NCI-H82 treated with DMSO at 0.1 percent for 48 hours (cell line): ENCODE results near the gene ARL6IP4.

Source experiments
- DNase-seq: peaks from one replicate; lab custom pipeline; 2025; ENCODE audit not compliant: unreplicated experiment; lab: John Stamatoyannopoulos, UW

ARL6IP4 gene

GRCh38 chr12:122958198-122958888, 22.1 kb upstream of the ARL6IP4 start:
- DNase-seq: no peak

GRCh38 chr12:122959566-122960192, 20.8 kb upstream of the ARL6IP4 start:
- no peak for DNase-seq

DNA sequence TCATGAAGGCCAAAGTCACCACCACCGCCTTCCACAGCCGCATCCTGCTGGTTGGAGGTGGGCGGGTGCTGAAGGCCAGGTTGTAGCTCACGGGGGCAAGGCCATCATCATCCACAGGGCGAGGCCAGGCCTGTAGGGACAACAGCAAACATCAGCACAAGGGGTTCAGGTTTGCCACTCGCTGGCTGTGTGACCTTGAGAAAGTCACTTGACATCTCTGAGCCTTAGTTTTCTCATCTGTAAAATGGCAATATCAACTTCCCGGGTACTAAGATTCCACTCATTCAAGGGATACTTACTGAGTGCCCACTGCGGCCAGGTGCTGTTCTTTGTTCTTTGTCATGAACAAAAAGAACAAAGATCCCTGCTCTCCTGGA, 20.3 kb upstream of the ARL6IP4 start:
- no peak for DNase-seq

DNA sequence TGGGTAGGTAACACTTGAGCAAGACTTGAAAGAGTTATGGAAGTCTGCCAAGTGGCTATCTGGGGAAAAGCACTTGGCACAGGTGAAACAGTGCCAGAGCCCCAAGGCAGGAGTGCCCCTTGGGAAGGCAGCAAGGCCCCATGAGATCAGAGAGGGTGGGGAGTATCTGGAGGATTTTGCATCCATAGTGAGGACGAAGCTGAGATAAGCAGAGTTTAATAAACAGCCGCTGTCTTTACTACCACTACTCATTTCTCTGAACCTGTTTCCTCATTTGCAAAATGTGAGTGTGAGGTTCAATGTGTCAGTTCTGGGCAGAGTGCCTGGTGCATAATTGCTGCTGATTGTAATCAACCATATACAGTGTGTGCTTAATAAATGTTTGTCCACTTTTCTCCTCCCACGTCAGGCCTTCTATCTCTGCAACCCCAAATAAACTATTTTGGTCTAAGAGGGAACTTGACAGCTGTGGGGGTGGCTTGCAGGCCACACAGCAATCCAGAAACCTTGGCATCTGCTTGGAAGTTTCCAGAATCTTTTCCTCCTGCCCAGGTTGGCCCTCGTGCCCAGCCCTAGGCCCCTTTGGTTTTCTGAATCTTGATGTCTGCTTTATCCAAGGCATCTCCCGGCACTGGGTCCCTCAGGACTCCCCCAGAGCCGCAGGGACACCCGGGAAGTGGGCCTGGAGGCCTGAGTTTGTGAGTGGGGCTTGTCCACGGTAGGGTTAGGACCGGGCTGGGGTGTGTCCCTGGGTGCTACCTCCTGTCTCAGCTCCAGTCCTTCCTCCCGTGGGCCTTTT, 18.8 kb upstream of the ARL6IP4 start:
- no peak for DNase-seq

DNA sequence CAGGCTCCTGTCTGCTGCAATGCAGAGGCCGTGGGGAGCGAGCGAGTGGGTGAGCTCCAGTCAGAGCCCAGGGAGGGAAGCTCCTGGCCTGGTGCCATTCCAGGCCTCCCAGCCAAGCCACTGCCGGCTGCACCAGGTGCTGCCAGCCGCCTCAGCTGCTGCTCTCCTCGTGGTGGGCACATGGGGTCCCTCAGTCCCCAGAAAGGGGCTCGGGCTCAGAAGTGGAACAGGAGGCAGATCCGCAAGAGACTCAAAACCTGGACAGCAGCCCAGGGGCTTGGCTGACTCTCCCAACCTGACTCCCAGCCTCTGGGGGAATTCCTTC, 16.6 kb upstream of the ARL6IP4 start:
- DNase-seq: no peak

- DNase-seq: no peak
Measured at GRCh38 chr12:122964439-122965257, 15.8 kb upstream of the ARL6IP4 start.

- no peak for DNase-seq
Measured at GRCh38 chr12:122965321-122965751, 15.1 kb upstream of the ARL6IP4 start.

DNA sequence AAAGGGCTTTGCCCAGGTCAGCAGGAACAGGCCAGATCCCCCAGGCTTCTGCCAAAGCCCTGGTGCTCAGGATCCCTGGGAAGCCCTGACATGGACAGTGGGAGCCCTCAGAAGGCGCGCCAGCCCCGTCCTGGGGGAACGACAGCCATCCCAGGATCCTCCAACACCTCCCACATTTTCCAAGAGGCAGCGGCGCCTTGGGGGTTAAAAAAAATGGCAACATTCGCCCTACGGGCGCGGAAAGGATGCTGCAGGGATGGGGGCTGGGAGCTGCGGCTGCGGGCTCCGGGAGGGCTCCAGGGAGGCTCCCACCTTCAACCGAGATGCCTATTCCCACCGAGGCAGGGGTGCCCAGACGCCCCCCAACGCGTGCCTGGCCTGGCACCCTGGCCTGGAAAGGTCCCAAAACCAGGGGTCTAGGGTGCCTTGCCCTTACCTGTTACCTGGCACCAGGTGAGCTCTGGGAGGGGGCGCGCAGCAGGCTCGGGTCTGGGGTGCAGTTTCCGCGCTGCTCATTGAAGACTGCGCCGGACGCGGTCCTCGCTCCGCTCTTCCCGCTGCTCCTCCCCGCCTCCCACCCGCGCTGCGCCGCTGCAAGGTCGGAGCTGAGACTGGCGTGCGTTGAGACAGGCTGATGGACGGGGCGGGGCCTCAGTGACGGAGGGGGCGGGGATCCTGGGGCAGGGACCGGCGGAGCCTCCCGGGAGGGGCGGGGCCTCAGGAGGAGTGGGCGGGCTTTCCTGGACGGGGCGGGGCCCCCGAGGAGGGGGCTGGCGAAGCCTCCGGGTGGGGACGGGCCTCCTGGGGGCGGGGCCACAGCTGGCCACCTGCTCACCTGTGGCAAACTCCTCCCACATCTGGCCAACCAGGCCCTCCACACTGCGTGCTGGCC, 14.4 kb upstream of the ARL6IP4 start, which contains the start of gene ABCB9:
TSS of gene ABCB9 (minus strand) at position 613 of the 892 bp plus-strand sequence. CDS start 6,228 bp downstream, outside the sequence.
- peak; percentile 83 for DNase-seq

- no peak for DNase-seq
Measured at GRCh38 chr12:122966743-122967550, 13.5 kb upstream of the ARL6IP4 start.

GRCh38 chr12:122968104-122968503, 12.4 kb upstream of the ARL6IP4 start:
- DNase-seq: no peak

DNA sequence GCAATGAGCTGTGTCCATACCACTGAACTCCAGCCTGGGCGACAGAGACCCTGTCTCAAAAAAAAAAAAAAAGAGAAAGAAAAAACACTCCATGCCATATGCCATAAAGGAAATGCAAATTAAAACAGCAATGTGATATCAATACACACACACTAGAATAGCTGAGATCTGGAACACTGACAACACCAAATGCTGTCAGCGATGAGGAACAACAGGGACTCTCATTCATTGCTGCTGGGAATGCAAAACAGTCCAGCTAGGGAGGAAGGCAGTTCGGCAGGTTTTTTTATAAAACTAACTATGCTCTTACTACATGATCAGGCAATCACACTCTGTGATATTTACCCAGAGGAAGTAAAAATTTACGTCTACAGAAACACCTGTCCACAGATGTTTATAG, 10.8 kb upstream of the ARL6IP4 start:
- DNase-seq: no peak

- DNase-seq: peak; percentile 97
Measured at GRCh38 chr12:122974274-122974891, 6.1 kb upstream of the ARL6IP4 start.

- DNase-seq: peak; percentile 72
Measured at GRCh38 chr12:122974892-122975789, 5.3 kb upstream of the ARL6IP4 start, which contains the start of gene OGFOD2. TSS of gene OGFOD2 (plus strand) at chr12:122975244. CDS start at chr12:122975252, 8 bp downstream.

DNA sequence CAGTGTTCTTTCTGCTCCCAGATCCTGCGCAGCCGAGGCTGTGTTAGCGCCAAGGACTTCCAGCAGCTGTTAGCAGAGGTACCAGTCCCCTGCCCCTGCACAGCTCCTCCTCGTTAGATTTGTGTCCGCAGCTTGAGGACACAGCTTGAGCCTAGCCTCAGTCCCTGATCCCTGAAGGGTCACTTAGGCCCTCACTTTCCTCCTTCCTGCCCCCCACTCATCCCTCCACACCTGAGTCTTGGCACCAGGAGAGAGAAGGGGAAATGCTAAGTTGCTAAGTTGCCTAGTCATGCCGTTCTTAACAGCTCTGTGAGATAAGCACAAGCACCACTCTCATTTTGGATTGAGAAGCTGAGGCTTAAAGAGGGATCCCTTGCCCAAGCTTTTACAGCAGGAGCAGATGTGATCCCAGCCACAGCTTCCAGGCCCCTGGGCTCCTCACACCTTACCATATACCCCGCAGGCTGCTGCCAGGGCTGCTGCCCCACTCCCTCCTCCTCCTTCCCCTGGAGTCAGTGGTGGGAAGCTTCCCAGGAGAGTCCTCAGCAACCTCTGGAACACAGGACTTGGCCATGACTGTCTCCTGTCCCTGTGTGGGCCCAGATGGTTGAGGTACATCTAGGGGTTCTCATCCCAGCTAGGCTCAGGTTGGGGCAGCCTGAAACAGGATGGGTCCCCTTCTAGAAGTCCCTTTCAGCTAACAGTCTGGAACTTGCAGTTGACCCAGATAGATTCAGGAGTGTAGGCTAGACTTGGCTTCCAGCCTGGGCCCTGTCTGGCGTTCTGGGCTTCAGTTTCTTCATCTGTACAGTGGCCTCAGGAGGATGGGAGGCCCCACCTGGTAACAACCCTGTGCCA, 4.5 kb upstream of the ARL6IP4 start:
- no peak for DNase-seq

DNA sequence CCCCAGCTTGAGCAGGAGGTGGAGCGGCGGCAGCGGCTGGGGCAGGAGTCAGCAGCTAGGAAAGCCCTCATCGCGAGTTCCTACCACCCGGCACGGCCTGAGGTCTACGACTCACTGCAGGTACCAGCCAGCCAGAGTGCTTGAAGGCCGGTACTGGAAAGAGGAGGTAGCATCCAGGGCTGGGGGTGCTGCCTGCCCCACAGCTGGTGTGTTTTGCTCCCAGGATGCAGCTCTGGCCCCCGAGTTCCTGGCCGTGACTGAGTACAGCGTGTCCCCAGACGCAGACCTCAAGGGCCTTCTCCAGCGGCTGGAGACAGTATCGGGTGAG, 3.9 kb upstream of the ARL6IP4 start:
- no peak for DNase-seq

DNA sequence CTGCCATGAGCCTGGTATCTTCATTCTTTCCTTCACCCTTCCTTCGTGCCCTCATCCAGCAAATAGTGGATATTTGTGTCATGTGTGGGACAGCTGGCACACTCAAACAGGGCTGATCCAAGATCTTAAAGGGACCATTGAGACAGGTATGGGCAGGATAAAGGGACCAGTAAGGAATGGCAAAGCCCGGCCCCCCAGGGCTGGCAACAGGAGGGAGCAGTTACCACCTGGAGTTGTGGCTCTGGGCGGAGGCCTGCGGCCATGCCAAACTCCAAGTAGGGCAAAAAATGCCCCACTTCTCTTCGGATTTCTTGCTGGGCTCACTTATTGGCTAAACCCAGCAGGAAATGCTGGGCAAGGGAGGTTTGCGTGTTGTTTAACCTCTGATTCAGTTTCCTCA, 3.3 kb upstream of the ARL6IP4 start:
- DNase-seq: no peak
